Measurements from ENCODE around the gene MISP3. TPM values are rescaled to one million over a fixed set of nuclear protein-coding genes. Genes with fewer than 3 reads are reported as not detected.
A peak's percentile ranks its signal among the peaks of the same experiment; 100 is the strongest.

The MISP3 gene
- total RNA-seq, 2 experiments from 2014 or later: 0.39 to 0.49 TPM

- Histone ChIP-seq H3K4me1 (ENCODE audit: insufficient read depth, low read length) (peaks cover 19% of the 10 kb centered on the region), H3K4me3 (ENCODE audit: low read length) (no peak overlapping the region), H3K27me3 (ENCODE audit: control insufficient read depth in 1 of 2, insufficient read depth in 2 of 2, low read length in 2 of 2) (peaks cover 7 to 9% of the 10 kb centered on the region in 2 experiments), H3K9me3 (ENCODE audit: control insufficient read depth in 1 of 2, insufficient read depth in 1 of 2, low read length in 2 of 2) (peaks cover 0 to 13% of the 10 kb centered on the region in 2 experiments), H3K27ac (ENCODE audit: low read depth in 1 of 2, low read length in 2 of 2) (no peak overlapping the region), H3K36me3 (ENCODE audit: insufficient read depth, low read length) (peaks cover 40% of the 10 kb centered on the region)
- H3K36me3 Mint-ChIP-seq (ENCODE audit: low read depth): peaks cover 53% of the 10 kb centered on the region
- ChIA-PET CTCF (interaction anchor here (0.8 to 1.4 kb wide), 3 partner anchors 18 to 94 kb away, joined by 3 to 4 read pairs (median 3); no protein-coding TSS in a partner anchor), POLR2A (interaction anchor here (0.9 to 1.2 kb wide), 2 partner anchors 46 to 83 kb away, joined by 3 to 4 read pairs; partner anchors contain the start of gene ASF1B)
- H3K4me1 Mint-ChIP-seq (ENCODE audit: low read depth): peaks cover 18% of the 10 kb centered on the region
- H3K27ac Mint-ChIP-seq: no peak overlapping the region
- TF ChIP-seq CTCF (IDR thresholded peaks at IDR 0.05): no peak
- DNase-seq (no peak), ATAC-seq (ENCODE audit: poor library complexity) (no peak)
- no peak overlapping the region for H3K4me3 Mint-ChIP-seq
- H3K9me3 Mint-ChIP-seq: no peaks in the 10 kb centered on the region
- intact Hi-C loops (cut with DNase I, micrococcal nuclease): no loop called here
- H3K27me3 Mint-ChIP-seq: peaks cover 10% of the 10 kb centered on the region
Observed at GRCh38 chr19:14053500-14053899, 19.1 kb upstream of the MISP3 start.

- peaks cover 47% of the 10 kb centered on the region for H3K36me3 Mint-ChIP-seq (ENCODE audit: low read depth)
- intact Hi-C loops (cut with DNase I, micrococcal nuclease): no loop called here
- TF ChIP-seq CTCF (IDR thresholded peaks at IDR 0.05): no peak
- Histone ChIP-seq H3K36me3 (ENCODE audit: insufficient read depth, low read length) (peaks cover 34% of the 10 kb centered on the region), H3K27me3 (ENCODE audit: control insufficient read depth in 1 of 2, insufficient read depth in 2 of 2, low read length in 2 of 2) (peaks cover 13 to 15% of the 10 kb centered on the region in 2 experiments), H3K27ac (ENCODE audit: low read depth in 1 of 2, low read length in 2 of 2) (no peak overlapping the region), H3K9me3 (ENCODE audit: control insufficient read depth in 1 of 2, insufficient read depth in 1 of 2, low read length in 2 of 2) (peaks cover 0 to 15% of the 10 kb centered on the region in 2 experiments), H3K4me3 (ENCODE audit: low read length) (no peak overlapping the region), H3K4me1 (ENCODE audit: insufficient read depth, low read length) (peaks cover 21% of the 10 kb centered on the region)
- CTCF ChIA-PET: interaction anchor here (1.3 kb wide), 1 partner anchor 94 kb away, joined by 3 read pairs; no protein-coding TSS in a partner anchor
- POLR2A ChIA-PET: no interaction called here
- H3K4me3 Mint-ChIP-seq: no peak overlapping the region
- H3K9me3 Mint-ChIP-seq: no peaks in the 10 kb centered on the region
- peaks cover 16% of the 10 kb centered on the region for H3K27me3 Mint-ChIP-seq
- peak overlapping the region; percentile 8 for H3K27ac Mint-ChIP-seq
- DNase-seq (no peak), ATAC-seq (ENCODE audit: poor library complexity) (no peak)
- peaks cover 20% of the 10 kb centered on the region for H3K4me1 Mint-ChIP-seq (ENCODE audit: low read depth)
Observed at GRCh38 chr19:14054099-14054498, 18.5 kb upstream of the MISP3 start.

GRCh38 chr19:14054721-14055120, 17.9 kb upstream of the MISP3 start:
- H3K9me3 ChIP-seq (ENCODE audit: control insufficient read depth in 1 of 2, insufficient read depth in 1 of 2, low read length in 2 of 2): peaks cover 0 to 15% of the 10 kb centered on the region in 2 experiments
- no peak overlapping the region for H3K27ac ChIP-seq (ENCODE audit: low read depth in 1 of 2, low read length in 2 of 2)
- peaks cover 16 to 21% of the 10 kb centered on the region in 2 experiments for H3K27me3 ChIP-seq (ENCODE audit: control insufficient read depth in 1 of 2, insufficient read depth in 2 of 2, low read length in 2 of 2)
- Mint-ChIP-seq H3K4me3 (no peak overlapping the region), H3K27ac (peak overlapping the region; percentile 8), H3K36me3 (ENCODE audit: low read depth) (peaks cover 42% of the 10 kb centered on the region), H3K9me3 (no peaks in the 10 kb centered on the region), H3K27me3 (peaks cover 20% of the 10 kb centered on the region), H3K4me1 (ENCODE audit: low read depth) (peaks cover 20% of the 10 kb centered on the region)
- ChIA-PET POLR2A (interaction anchor here (0.8 kb wide), 1 partner anchor 16 kb away, joined by 3 read pairs; no protein-coding TSS in a partner anchor), CTCF (no interaction called here)
- peaks cover 30% of the 10 kb centered on the region for H3K36me3 ChIP-seq (ENCODE audit: insufficient read depth, low read length)
- TF ChIP-seq CTCF (IDR thresholded peaks at IDR 0.05): no peak
- ATAC-seq (ENCODE audit: poor library complexity) (no peak), DNase-seq (no peak)
- no peak overlapping the region for H3K4me3 ChIP-seq (ENCODE audit: low read length)
- intact Hi-C loops (cut with DNase I, micrococcal nuclease): no loop called here
- H3K4me1 ChIP-seq (ENCODE audit: insufficient read depth, low read length): peaks cover 24% of the 10 kb centered on the region

All from CD4-positive, alpha-beta T cell (primary cell).